SK-N-SH (cell line): ENCODE measurements around the gene ACRBP. TPM values are rescaled to one million over a fixed set of nuclear protein-coding genes. Genes with fewer than 3 reads are reported as not detected.

Experiments
- CTCF ChIA-PET: fragments of 300-600, 350-600 bp; formaldehyde crosslinking; extraction: SDS; loops from one replicate; lab custom pipeline; 2021; lab: Yijun Ruan, JAX
- POLR2A ChIA-PET: fragments of 350-600 bp; sonication (Branson Sonifier 250); formaldehyde crosslinking; extraction: SDS; loops from one replicate; lab custom pipeline; 2020; ENCODE audit warnings: antibody characterized with exemption, inconsistent platforms; lab: Yijun Ruan, JAX
- DNase-seq: peaks from one replicate; pipeline ENCODE4 v3.0.0; 2012
- H2AFZ ChIP-seq: fragments of 200-600 bp; sonication (generic); 2 replicates; pipeline ENCODE4 v1.8.1; 2016; ENCODE audit warnings: antibody characterized with exemption, mild to moderate bottlenecking, low read depth
- H3F3A ChIP-seq: fragments of 200-600 bp; sonication (generic); replicated peaks from 2 replicates; pipeline ENCODE3; 2016; ENCODE audit warnings: antibody characterized with exemption, mild to moderate bottlenecking; ENCODE audit not compliant: insufficient read depth
- H3K27ac ChIP-seq, 2 experiments: fragments of 200-500 bp in 1 of 2; fragments of 200-600 bp in 1 of 2; sonication (Bioruptor generic) in 1 of 2; sonication (generic), shearing (Covaris generic) in 1 of 2; 2 replicates each; pipeline versions ENCODE4 v1.5.1 to v1.6.1; 2014 to 2016; ENCODE audit warnings: low read depth in 2 of 2, inconsistent platforms in 1 of 2, low read length in 1 of 2, mild to moderate bottlenecking in 1 of 2, mixed read lengths in 1 of 2
- H3K27me3 ChIP-seq: fragments of 200-600 bp; sonication (generic), shearing (Covaris generic); 2 replicates; pipeline ENCODE4 v1.6.1; 2016; ENCODE audit warnings: mixed run types; ENCODE audit not compliant: insufficient read depth
- H3K36me3 ChIP-seq, 2 experiments: fragments of 200-500 bp in 1 of 2; fragments of 200-600 bp in 1 of 2; sonication (Bioruptor generic) in 1 of 2; sonication (generic) in 1 of 2; replicated peaks in 1 of 2; 2 replicates each; pipeline versions ENCODE3 to v1.5.1; 2014 to 2016; ENCODE audit warnings: low read length in 1 of 2, mild to moderate bottlenecking in 1 of 2; ENCODE audit not compliant: insufficient read depth in 2 of 2, control insufficient read depth in 1 of 2
- H3K4me1 ChIP-seq, 2 experiments: fragments of 200-500 bp in 1 of 2; fragments of 200-600 bp in 1 of 2; sonication (Bioruptor generic) in 1 of 2; sonication (generic), shearing (Covaris generic) in 1 of 2; 2 replicates each; pipeline versions ENCODE4 v1.5.1 to v1.6.1; 2014 to 2016; ENCODE audit warnings: low read depth in 1 of 2, low read length in 1 of 2, mixed run types in 1 of 2; ENCODE audit not compliant: insufficient read depth in 2 of 2, control insufficient read depth in 1 of 2
- H3K4me2 ChIP-seq: fragments of 200-600 bp; sonication (generic), shearing (Covaris generic); 2 replicates; pipeline ENCODE4 v1.6.1; 2017; ENCODE audit warnings: mixed run types
- H3K4me3 ChIP-seq, 2 experiments: fragments of 200-500 bp in 1 of 2; fragments of 200-600 bp in 1 of 2; sonication (Bioruptor generic) in 1 of 2; sonication (generic), shearing (Covaris generic) in 1 of 2; 2 replicates each; pipeline versions ENCODE4 v1.5.1 to v1.8.1; 2014 to 2016; ENCODE audit warnings: low read depth in 2 of 2, inconsistent platforms in 1 of 2, low read length in 1 of 2, mild to moderate bottlenecking in 1 of 2, mixed read lengths in 1 of 2, moderate library complexity in 1 of 2
- H3K79me2 ChIP-seq: fragments of 200-600 bp; sonication (generic); 2 replicates; pipeline ENCODE4 v1.8.1; 2017; ENCODE audit warnings: mild to moderate bottlenecking; ENCODE audit not compliant: insufficient read depth
- H3K9ac ChIP-seq: fragments of 200-600 bp; sonication (generic); 2 replicates; pipeline ENCODE4 v1.6.1; 2017; ENCODE audit warnings: mixed run types
- H3K9me2 ChIP-seq: fragments of 200-600 bp; sonication (generic); 2 replicates; pipeline ENCODE4 v1.6.1; 2017; ENCODE audit warnings: mixed run types
- H3K9me3 ChIP-seq: fragments of 200-600 bp; sonication (generic); 2 replicates; pipeline ENCODE4 v1.6.1; 2017; ENCODE audit warnings: mixed run types, mild to moderate bottlenecking, moderate library complexity
- H4K20me1 ChIP-seq: fragments of 200-600 bp; sonication (generic); 2 replicates; pipeline ENCODE4 v1.6.1; 2017; ENCODE audit warnings: mild to moderate bottlenecking, mixed run types; ENCODE audit not compliant: insufficient read depth
- CHD2 ChIP-seq: fragments of 150-350 bp; IDR thresholded peaks from 2 replicates; pipeline ENCODE4 v1.6.1; 2018; ENCODE audit warnings: low read length; ENCODE audit not compliant: partially characterized antibody
- CTCF ChIP-seq: fragments of 200-600 bp; sonication (generic); IDR thresholded peaks from 2 replicates; pipeline ENCODE4 v1.6.1; 2017; ENCODE audit warnings: antibody characterized with exemption, mild to moderate bottlenecking, moderate library complexity
- ELF1 ChIP-seq: IDR thresholded peaks from 2 replicates; pipeline ENCODE4 v1.4.0; 2012
- FOSL2 ChIP-seq: IDR thresholded peaks from 2 replicates; pipeline ENCODE4 v1.4.0; 2012; ENCODE audit warnings: low read depth, mild to moderate bottlenecking, moderate library complexity, borderline replicate concordance
- FOXJ3 ChIP-seq: sonication (generic); formaldehyde crosslinking; IDR thresholded peaks from 2 replicates; pipeline ENCODE4 v1.5.1; 2020; ENCODE audit warnings: mild to moderate bottlenecking, missing genetic modification reagents
- FOXM1 ChIP-seq: IDR thresholded peaks from 2 replicates; pipeline ENCODE4 v1.4.0; 2012; ENCODE audit warnings: low read depth, mild to moderate bottlenecking
- GABPA ChIP-seq: IDR thresholded peaks from 2 replicates; pipeline ENCODE4 v1.4.0; 2012; ENCODE audit warnings: low read depth, mild to moderate bottlenecking
- GATA2 ChIP-seq: sonication (generic); formaldehyde crosslinking; IDR thresholded peaks from 2 replicates; pipeline ENCODE4 v1.5.0; 2020; ENCODE audit warnings: mild to moderate bottlenecking, missing genetic modification reagents
- MAX ChIP-seq: IDR thresholded peaks from 2 replicates; pipeline ENCODE4 v1.4.0; 2012; ENCODE audit warnings: low read depth
- NFIC ChIP-seq: IDR thresholded peaks from 2 replicates; pipeline ENCODE4 v1.4.0; 2012; ENCODE audit warnings: borderline replicate concordance
- NRF1 ChIP-seq: IDR thresholded peaks from 2 replicates; pipeline ENCODE4 v1.6.1; 2012; ENCODE audit warnings: low read depth, mild to moderate bottlenecking, low read length
- RAD21 ChIP-seq: IDR thresholded peaks from 2 replicates; pipeline ENCODE4 v1.6.1; 2012; ENCODE audit warnings: mild to moderate bottlenecking, low read length
- REST ChIP-seq: IDR thresholded peaks from 2 replicates; pipeline ENCODE4 v1.6.1; 2012; ENCODE audit warnings: mild to moderate bottlenecking, low read depth, low read length, moderate library complexity
- RFX5 ChIP-seq: IDR thresholded peaks from 2 replicates; pipeline ENCODE4 v1.6.1; 2012; ENCODE audit warnings: mild to moderate bottlenecking, improper control_type of control experiment, low read length
- TEAD4 ChIP-seq: IDR thresholded peaks from 2 replicates; pipeline ENCODE4 v1.4.0; 2012; ENCODE audit warnings: mild to moderate bottlenecking, borderline replicate concordance; ENCODE audit not compliant: insufficient read depth
- USF1 ChIP-seq: IDR thresholded peaks from 2 replicates; pipeline ENCODE4 v1.4.0; 2012; ENCODE audit warnings: low read depth, borderline replicate concordance
- YY1 ChIP-seq: IDR thresholded peaks from 2 replicates; pipeline ENCODE4 v1.4.0; 2012; ENCODE audit warnings: low read depth, mild to moderate bottlenecking
- WGBS: methylation state at CpG from one replicate; pipeline ENCODE4 v1.1.6; 2017; ENCODE audit warnings: low lambda C conversion rate; 5-methylcytosine and 5-hydroxymethylcytosine counted together
- polyA plus RNA-seq, 3 experiments: library from polyadenylated mRNA; depleted of rRNA; stranded (reverse); fragments of >200 nt; gene quantifications; 2 replicates each; pipeline ENCODE4 v1.2.3, GENCODE V29; 2012

ACRBP gene
- polyA plus RNA-seq, 1 of the 3 experiments (the other 2 are of a cell fraction): 0.71 TPM

GRCh38 chr12:6646276-6647082, 753 bp downstream of the ACRBP start:
- H3K9me2 ChIP-seq: no peaks in the 10 kb centered on the region
- CTCF ChIA-PET: interaction anchor here (0.9 to 2.0 kb wide), 4 partner anchors 9 to 46 kb away, joined by 3 to 4 read pairs (median 3); no protein-coding TSS in a partner anchor
- no peak overlapping the region for H2AFZ ChIP-seq
- no peaks in the 10 kb centered on the region for H3K9me3 ChIP-seq
- H3K4me3 ChIP-seq: no peak overlapping the region
- no peaks in the 10 kb centered on the region for H3K27me3 ChIP-seq
- TF ChIP-seq MAX (no peak), REST (no peak), ELF1 (no peak), GABPA (no peak), CHD2 (no peak), FOSL2 (no peak), FOXJ3 (CRISPR knock-in tag) (no peak), GATA2 (no peak), YY1 (no peak), RFX5 (no peak), FOXM1 (no peak), NFIC (no peak), TEAD4 (no peak), CTCF (no peak), USF1 (no peak), RAD21 (no peak), NRF1 (no peak)
- peak; percentile 21 for DNase-seq
- no peak overlapping the region for H3K9ac ChIP-seq
- no peak overlapping the region for H3K4me2 ChIP-seq
- POLR2A ChIA-PET: no interaction called here
- no peaks in the 10 kb centered on the region for H4K20me1 ChIP-seq
- H3F3A ChIP-seq: no peaks in the 10 kb centered on the region
- H3K79me2 ChIP-seq: no peaks in the 10 kb centered on the region
- H3K27ac ChIP-seq: no peak overlapping the region
- WGBS: 94% methylated on average over 27 of the region's 28 CpGs
- no peaks in the 10 kb centered on the region for H3K4me1 ChIP-seq
- peaks cover 0 to 13% of the 10 kb centered on the region in 2 experiments for H3K36me3 ChIP-seq
